ENCODE measurements around the gene MVP.
"Not testable (repeated sequence)": the region's sequence is repeated elsewhere in the genome, so short reads cannot be mapped to it uniquely, and the experiment has no call there.

Gene MVP

DNA sequence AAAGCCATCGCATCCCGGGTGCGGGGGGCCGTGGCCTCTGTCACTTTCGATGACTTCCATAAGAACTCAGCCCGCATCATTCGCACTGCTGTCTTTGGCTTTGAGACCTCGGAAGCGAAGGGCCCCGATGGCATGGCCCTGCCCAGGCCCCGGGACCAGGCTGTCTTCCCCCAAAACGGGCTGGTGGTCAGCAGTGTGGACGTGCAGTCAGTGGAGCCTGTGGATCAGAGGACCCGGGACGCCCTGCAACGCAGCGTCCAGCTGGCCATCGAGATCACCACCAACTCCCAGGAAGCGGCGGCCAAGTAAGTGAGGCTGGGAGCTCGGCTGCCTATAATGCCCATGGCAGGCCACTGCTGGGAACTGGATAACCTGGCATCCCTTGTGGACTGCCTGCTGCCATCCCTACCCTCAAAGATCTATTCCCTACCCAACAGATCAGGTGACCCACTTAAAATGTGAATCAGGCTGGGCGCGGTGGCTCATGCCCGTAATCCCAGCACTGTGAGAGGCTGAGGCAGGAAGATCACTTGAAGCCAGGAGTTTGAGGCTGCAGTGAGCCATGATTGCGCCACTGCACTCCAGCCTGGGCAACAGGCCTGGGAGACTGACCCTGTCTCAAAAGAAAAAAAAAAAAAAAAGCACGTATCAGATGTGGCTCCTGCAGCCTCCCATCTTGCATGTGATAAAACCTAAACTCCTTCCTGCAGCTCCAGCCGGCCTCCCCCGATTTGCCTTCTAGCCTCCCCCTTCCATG lies 24.5 kb downstream of the MVP start:
- DNase-seq: no peak

- no peak for DNase-seq
These were observed 25.4 kb downstream of the MVP start for GRCh38 chr16:29845656-29846055.

DNA sequence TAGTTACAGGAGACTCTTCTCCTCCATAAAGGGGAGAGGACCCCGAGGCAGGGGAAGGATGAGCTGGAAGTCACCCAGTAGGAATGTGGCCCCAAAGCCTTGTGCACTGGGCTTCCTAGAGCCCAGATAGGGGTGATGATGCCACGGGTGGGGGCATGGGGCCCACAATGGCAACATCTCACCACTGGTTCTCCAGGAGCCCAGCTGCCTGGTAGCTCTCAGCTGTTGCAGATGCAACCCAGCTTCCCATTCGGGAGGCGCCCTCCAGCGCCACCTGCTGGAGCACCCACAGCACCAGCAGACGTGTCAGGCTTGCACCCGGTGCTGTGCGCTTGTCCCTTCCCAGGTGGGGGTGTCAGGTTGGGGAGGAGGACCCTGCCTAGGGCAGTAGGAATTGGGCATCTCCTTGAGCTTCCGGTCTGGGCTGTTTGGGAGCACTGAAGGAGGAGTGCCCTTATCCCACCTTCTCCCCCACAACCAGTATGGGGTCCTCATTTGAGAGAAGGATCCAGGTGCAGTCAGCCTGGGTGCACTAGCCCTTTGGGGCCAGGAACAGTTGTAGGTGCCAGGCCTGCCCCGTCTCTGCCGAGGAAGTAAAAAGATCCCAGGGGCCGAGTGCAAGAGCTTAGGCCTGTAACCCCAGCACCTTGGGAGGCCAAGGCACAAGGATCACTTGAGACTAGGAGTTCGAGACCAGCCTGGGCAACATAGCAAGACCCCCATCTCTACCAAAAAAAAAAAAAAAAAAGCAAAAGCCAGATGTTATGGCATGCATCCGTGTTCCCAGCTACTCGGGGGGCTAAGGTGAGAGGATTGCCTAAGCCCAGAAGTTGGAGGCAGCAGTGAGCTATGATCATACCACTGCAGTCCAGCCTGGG lies 28.4 kb downstream of the MVP start:
- peak; percentile 61 for DNase-seq

GRCh38 chr16:29849505-29849904 lies 29.2 kb downstream of the MVP start:
- no peak for DNase-seq

DNA sequence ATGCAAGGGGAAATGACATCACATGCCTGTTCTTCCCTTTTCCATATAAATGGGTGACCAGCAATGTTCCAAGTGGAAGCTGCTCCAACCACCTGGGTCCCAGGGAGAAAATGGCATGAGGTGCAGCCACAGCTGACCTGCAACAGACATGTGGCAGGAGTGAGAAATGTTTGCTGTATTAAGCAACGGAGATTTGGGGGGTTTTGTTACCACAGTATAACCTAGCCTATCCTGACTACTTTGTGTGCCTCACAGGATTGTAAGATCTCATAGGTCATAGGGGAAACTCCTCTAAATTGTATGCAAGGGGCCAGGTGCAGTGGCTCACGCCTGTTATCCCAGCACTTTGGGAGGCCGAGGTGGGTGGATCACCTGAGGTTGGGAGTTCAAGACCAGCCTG lies 30.7 kb downstream of the MVP start:
- DNase-seq: no peak

- DNase-seq: no peak
These were observed 32.4 kb downstream of the MVP start for GRCh38 chr16:29852654-29853053.

GRCh38 chr16:29854520-29855100 lies 34.3 kb downstream of the MVP start:
- no peak for DNase-seq

DNA sequence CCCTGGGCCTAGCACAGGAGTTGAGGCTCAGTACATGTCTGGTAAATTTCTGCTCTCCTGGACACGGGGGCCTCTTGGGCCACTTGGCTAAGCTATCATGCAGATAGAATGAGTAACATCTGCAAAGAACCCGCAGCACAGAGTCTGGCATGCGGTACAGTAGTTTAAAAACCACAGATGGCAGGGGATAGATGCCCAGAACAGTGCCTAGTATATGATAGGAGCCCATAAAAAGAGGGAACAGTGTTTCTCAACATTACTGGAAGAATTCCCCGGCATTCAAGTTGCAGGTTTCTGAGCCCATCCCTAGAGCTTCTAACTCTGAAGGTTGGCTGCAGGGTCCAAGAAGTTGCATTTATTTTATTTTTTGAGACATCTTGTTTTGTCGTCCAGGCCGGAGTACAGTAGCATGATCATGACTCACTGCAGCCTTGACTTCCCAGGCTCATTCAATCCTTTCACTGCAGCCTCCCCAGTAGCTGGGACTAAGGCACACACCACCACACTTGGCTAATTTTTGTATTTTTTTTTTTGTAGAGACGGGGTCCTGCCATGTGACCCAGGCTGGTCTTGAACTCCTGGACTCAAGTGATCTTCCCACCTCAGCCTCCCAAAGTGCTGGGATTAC lies 37.0 kb downstream of the MVP start:
- DNase-seq: no peak

DNA sequence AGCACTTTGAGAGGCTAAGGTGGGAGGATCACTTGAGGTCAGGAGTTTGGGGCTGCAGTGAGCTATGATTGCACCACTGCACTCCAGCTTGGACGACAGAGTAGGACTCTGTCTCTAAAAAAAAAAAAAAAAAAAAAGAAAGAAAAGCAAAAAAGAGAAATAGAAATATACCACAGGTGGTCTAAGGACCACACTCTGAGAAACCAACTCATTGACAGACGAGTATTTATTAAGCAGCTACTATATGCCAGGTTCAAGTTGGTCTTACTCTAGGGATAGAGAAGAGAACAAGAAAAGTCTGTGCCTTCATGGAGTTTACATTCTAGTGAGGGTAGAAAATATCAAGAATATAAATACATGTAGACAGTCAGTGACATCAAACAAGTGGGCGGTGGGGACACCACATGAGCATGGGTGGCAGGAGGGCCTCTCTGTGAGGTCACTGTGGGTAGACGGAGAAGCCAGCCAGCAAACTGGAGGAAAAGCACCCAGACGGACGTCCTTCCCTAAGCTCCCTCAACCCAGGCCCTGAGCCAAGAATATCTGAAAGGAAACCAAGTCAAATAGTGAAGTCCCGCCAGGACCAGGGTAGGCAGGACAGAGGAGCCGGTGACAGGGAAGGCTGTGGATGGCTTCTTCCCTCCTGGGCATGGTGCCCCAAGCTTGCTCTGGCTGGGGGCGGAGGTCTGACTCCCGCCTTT lies 38.0 kb downstream of the MVP start:
- DNase-seq: no peak

DNA sequence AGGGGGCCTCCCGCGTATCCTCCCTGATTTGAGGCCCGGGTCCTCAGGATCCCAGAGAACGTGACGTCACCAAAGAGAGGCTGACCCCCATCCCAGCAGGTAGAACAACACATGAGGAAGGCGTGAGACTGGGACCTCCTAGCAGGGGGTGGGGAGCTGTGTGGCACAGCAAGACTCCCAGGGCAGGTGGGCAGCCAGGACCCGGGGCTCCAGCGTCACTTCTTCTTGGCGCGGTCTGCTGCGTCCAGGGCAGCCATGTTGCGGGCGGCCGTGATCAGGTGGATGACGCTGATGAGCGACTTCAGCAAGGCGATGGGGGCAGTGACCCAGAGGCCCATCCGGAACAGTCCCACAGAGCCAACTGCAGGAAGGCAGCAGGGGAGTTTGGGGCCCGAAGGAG lies 38.7 kb downstream of the MVP start:
- no peak for DNase-seq

- DNase-seq: no peak
These were observed 40.0 kb downstream of the MVP start for GRCh38 chr16:29860218-29860617.

- no peak for DNase-seq
These were observed 42.2 kb downstream of the MVP start for GRCh38 chr16:29862383-29862883.

DNA sequence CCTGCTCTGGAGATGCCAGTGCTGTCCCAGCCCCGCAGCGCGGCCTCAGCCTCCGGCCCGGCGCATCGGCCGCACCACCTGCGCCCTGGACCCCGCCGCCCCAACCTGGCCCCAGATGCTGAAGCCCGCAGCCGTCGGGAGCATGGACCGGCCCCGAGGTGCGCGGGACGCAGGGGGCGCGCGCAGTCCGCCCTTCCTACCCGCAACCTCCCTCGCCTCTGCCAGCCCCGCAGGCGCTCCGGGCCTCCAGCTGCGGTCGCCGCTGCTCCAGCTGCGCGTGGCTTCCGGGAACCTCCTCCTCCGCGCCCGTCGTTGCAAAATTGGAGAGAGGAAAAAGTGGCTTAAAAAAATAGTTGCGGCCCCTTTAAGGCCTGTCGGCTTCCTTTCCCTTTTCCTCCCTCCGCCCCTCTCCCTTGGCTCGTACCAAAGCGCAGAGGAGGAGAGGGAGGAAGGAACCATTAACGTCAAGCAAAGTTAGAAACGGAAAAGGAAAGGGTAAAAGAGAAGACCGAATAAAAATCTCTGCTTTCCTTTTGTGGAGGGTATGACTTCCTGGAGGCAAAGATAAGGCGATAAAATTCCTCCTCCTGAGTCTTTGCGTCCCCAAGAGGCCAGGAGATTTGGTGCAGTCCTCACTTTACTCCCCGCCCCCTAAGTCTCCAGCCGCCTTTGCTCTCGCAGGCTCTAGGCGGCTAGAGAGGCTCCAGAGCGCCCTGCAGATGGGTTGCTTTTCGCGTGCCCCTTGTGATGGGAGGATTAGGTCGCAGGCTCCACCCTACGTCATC lies 42.8 kb downstream of the MVP start, which contains the start of gene CDIPT:
Gene CDIPT, minus strand, starts transcription at position 343 of the 785 bp plus-strand sequence. CDS start 369 bp downstream, outside the sequence.
- peak; percentile 96 for DNase-seq

- no peak for DNase-seq
These were observed 43.4 kb downstream of the MVP start for GRCh38 chr16:29863669-29863984.

GRCh38 chr16:29864205-29864604 lies 43.9 kb downstream of the MVP start:
- DNase-seq: no peak

- no peak for DNase-seq
These were observed 48.2 kb downstream of the MVP start for GRCh38 chr16:29868396-29869009.

- DNase-seq: not testable (repeated sequence)
These were observed 48.8 kb downstream of the MVP start for GRCh38 chr16:29869067-29869466.

DNA sequence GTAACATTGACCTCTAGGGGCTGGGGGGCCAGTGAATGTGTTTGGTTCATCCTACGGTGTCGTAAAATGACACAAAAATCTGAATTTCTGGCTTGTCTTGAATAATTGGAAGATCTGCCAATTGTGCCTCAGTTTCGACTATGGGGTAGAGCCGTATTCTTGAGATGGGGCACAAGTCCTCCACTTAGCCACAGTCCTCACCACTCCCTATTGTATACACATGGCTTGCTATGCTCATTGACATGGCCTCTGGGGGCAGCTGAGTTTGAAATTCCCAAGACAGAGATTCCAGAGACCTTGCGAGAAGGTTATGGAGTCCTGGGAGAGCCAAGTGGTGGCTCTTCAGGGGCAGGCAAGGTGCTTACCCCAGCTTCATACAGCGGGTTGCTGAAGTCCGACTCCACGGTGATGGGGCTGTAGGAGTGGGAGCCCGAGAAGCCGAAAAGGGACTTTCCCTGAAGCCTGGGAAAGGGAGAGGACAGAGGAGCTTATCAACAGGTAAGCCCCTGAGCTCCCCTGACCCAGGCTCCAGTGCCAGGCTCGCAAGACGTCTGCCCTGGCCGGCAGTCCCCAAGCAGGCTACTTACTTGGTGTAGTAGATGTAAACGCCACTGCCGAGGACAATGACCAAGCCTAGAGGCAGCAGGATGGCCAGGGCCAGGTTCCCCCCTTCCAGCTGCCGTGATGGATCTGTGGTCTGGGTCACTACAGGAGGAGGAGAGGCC lies 51.7 kb downstream of the MVP start:
- no peak for DNase-seq

DNA sequence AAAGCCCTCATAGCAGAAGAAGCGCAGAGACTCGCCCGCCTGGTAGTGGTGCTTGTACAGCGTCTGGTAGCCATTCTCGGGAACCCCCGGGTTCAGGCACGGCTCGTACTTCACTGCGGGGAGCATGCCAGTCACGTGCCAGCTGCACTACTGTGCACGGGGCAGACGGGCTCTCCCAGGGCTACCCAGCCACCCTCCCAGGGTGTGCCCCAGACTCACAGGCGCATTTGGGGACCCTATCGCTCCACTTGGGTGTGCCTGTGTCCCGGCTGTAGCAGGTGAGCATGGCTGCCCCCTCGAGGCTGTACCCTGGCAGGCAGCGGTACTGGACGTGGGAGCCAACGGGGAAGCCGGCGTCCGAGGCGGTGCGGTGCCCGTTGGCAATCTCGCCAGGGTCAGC lies 53.1 kb downstream of the MVP start:
- no peak for DNase-seq

DNA sequence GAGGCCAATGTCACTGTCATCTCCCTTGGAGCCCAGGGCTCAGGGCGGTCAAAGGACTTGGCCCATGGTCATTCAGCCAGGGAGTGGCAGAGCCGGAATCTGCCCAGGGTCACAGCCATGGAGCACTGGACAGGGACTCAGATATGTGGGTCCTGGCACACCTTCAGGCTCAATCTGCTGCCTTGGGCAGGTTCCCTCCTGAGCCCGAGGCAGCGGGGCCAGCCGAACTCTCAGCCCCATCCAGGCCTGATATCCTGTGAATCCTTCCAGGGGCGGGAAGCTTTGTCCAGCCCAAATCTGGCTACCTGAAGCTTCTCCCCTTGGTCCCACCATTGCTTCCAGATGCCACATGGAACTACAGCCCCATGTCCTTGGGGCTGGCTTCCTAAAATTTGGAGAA lies 54.9 kb downstream of the MVP start:
- DNase-seq: no peak

DNA sequence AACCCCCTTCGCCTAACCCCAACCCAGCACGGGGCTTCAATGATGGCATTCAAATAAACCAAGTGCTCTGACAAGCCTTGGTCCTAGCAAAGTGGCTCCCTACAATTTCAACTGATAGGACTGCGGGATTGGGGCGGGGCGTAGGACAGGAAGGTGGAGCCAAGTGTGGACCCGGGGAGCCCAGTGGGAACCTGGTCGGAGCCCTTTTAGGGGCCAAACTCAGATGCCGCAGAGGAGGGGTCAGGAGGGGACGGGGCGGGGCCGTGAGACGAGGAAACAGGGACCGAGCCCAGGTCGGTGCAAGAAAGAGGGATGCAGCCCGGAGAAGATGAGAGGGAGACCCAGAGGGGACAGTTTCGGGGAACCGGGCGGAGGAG lies 55.9 kb downstream of the MVP start:
- no peak for DNase-seq

All from SHP77 treated with DMSO at 0.1 percent for 48 hours (cell line).